GM21529 (cell line): ENCODE data around the gene ZNF277.
"Not testable (repeated sequence)": the region's sequence is repeated elsewhere in the genome, so short reads cannot be mapped to it uniquely, and the experiment has no call there.

Source experiments
- ATAC-seq: cut with Tn5 transposase; IDR thresholded peaks from one replicate; pipeline ENCODE4 v1.9.1; 2021; ENCODE audit not compliant: unreplicated experiment

Gene ZNF277

GRCh38 chr7:112386619-112387018 is 180.1 kb downstream of the ZNF277 start:
- no peak for ATAC-seq

GRCh38 chr7:112390167-112390566 is 183.7 kb downstream of the ZNF277 start:
- ATAC-seq = no peak

- not testable (repeated sequence) for ATAC-seq
These were observed 184.8 kb downstream of the ZNF277 start for GRCh38 chr7:112391079-112391821.

GRCh38 chr7:112391841-112392286 is 185.4 kb downstream of the ZNF277 start:
- ATAC-seq = peak; percentile 69
